ENCODE results near the gene FAM124B. TPM values are rescaled to one million over a fixed set of nuclear protein-coding genes. Genes with fewer than 3 reads are reported as not detected.
A peak's percentile ranks its signal among the peaks of the same experiment; 100 is the strongest.

Gene FAM124B
- polyA plus RNA-seq, 3 donors, result 1.8 to 2.1 (median 2.0) TPM

DNA sequence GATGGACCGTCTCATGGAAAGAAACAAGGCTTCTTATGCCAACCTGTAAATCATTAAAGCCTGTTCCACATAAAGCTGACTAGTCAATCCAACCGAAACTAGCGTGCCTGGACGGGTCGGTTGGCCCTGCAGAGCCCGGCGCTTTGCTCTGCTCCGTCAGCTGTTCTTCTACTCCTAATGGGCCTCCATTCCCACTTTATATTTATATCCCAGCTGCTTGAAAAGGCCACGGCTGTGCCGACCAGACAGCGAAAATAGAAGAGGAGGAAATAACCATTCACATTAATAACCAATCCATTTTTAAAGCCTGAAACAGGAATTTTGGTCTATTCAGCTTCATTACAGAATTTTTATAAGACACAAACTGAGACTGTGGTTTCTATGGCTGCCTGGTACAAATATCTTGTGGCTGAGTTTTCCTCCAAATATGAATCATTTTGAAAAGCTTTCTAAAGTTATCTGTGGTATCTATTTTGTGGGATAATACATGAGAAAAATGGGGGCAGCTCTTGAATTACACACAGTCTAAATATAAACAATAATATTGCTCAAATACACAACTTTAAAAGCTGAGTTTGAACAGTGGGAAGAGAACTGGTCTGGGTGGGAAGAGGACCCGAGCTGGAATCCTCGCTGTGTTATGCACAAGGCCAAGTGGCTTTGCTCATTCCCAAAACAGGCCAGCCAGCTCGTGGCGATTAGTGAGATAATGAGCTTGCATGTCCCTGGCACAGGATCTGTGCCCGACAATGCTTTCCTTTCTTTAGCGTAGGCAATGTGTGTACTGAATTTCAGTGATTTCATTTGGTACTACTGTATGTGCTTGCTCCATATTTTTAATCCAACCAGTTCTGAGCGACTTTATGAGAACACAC is 10.5 kb upstream of the FAM124B start:
- no peak overlapping the region for H2AFZ ChIP-seq (ENCODE audit: insufficient read depth, low read depth, low read length, poor library complexity, severe bottlenecking)
- no peaks in the 10 kb centered on the region for H3K79me2 ChIP-seq (ENCODE audit: insufficient read depth, low read length)
- H3K36me3 ChIP-seq (replicated peaks in 1 of 2; ENCODE audit: control insufficient read depth in 1 of 2, insufficient read depth in 2 of 2, low read length in 2 of 2), result no peaks in the 10 kb centered on the region
- Mint-ChIP-seq H3K4me1 (no peaks in the 10 kb centered on the region), H3K27ac (no peak overlapping the region), H3K36me3 (no peaks in the 10 kb centered on the region), H3K4me3 (no peak overlapping the region), H3K27me3 (ENCODE audit: low read depth in 3 of 3) (peaks cover 0 to 6% (median 3%) of the 10 kb centered on the region in 3 donors), H3K9me3 (no peaks in the 10 kb centered on the region)
- no peak overlapping the region for H3K4me3 ChIP-seq (replicated peaks in 1 of 3; ENCODE audit: low read depth in 2 of 3, low read length in 3 of 3)
- no peaks in the 10 kb centered on the region for H3K27me3 ChIP-seq (ENCODE audit: control insufficient read depth in 2 of 2, insufficient read depth in 2 of 2, low read length in 2 of 2)
- peaks cover 2 to 4% of the 10 kb centered on the region in 2 donors for H3K4me1 ChIP-seq (ENCODE audit: control insufficient read depth in 1 of 2, insufficient read depth in 2 of 2, low read length in 2 of 2)
- no peaks in the 10 kb centered on the region for H4K20me1 ChIP-seq (ENCODE audit: insufficient read depth, low read length)
- no peaks in the 10 kb centered on the region for H3K9me3 ChIP-seq (replicated peaks in 1 of 2; ENCODE audit: control insufficient read depth in 1 of 2, insufficient read depth in 1 of 2, low read length in 2 of 2)
- no peak overlapping the region for H3K27ac ChIP-seq (ENCODE audit: low read depth in 1 of 2, low read length in 2 of 2)
- H3K9ac ChIP-seq (ENCODE audit: insufficient read depth, low read length, poor library complexity, severe bottlenecking), result no peak overlapping the region
- no peak for DNase-seq
- no peak overlapping the region for H3K4me2 ChIP-seq (replicated peaks; ENCODE audit: extremely low read depth, low read length, poor library complexity, severe bottlenecking)
- no peak for TF ChIP-seq CTCF (IDR thresholded peaks at IDR 0.05)
- intact Hi-C loops (cut with micrococcal nuclease), result no loop called here
- 97% methylated on average over 10 of the region's 18 CpGs for WGBS (ENCODE audit: insufficient coverage)

DNA sequence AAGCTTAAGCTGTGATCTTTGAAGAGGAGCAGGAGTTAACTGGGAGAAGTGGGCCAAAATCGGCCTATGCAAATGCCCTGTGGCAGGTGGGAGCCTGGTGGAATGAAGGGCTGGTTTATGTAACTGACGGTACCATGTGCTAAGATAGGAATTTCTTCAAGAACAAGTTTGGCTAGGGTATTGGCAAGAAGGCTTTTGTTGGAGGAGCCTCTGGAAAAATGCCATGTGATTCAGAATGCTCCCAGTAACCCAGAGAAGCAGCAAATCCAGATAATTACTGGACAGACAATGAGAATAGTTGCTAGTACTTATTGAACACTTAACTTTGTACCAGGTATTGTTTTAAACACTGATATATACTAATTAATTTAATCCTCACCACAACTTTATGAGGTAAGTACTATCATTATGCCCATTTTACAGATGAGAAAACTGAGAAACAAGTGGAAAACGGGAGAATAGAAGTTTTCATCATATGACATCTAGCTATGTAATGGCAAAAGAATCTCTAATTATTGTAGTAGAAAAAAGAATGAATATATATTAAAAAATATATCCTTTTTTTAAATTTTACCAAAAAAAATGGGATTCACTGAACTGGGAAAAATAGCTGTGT is 9.1 kb upstream of the FAM124B start:
- Histone ChIP-seq H3K79me2 (ENCODE audit: insufficient read depth, low read length) (no peaks in the 10 kb centered on the region), H3K36me3 (replicated peaks in 1 of 2; ENCODE audit: control insufficient read depth in 1 of 2, insufficient read depth in 2 of 2, low read length in 2 of 2) (no peaks in the 10 kb centered on the region), H3K27me3 (ENCODE audit: control insufficient read depth in 2 of 2, insufficient read depth in 2 of 2, low read length in 2 of 2) (no peaks in the 10 kb centered on the region), H3K4me2 (replicated peaks; ENCODE audit: extremely low read depth, low read length, poor library complexity, severe bottlenecking) (no peak overlapping the region), H2AFZ (ENCODE audit: insufficient read depth, low read depth, low read length, poor library complexity, severe bottlenecking) (no peak overlapping the region), H3K4me3 (replicated peaks in 1 of 3; ENCODE audit: low read depth in 2 of 3, low read length in 3 of 3) (no peak overlapping the region), H3K4me1 (ENCODE audit: control insufficient read depth in 1 of 2, insufficient read depth in 2 of 2, low read length in 2 of 2) (peaks cover 15 to 17% of the 10 kb centered on the region in 2 donors), H3K9me3 (replicated peaks in 1 of 2; ENCODE audit: control insufficient read depth in 1 of 2, insufficient read depth in 1 of 2, low read length in 2 of 2) (no peaks in the 10 kb centered on the region), H4K20me1 (ENCODE audit: insufficient read depth, low read length) (no peaks in the 10 kb centered on the region), H3K27ac (ENCODE audit: low read depth in 1 of 2, low read length in 2 of 2) (no peak overlapping the region), H3K9ac (ENCODE audit: insufficient read depth, low read length, poor library complexity, severe bottlenecking) (no peak overlapping the region)
- H3K4me3 Mint-ChIP-seq, result no peak overlapping the region
- peak overlapping the region in 1 of 7 donors; percentile 86 for H3K27ac Mint-ChIP-seq
- no CpG with 5 or more reads among the region's 3 CpGs for WGBS (ENCODE audit: insufficient coverage)
- peaks cover 0 to 2% (median 0%) of the 10 kb centered on the region in 7 donors for H3K9me3 Mint-ChIP-seq
- TF ChIP-seq CTCF (IDR thresholded peaks at IDR 0.05), result no peak
- peaks cover 0 to 3% (median 3%) of the 10 kb centered on the region in 3 donors for H3K27me3 Mint-ChIP-seq (ENCODE audit: low read depth in 3 of 3)
- no peaks in the 10 kb centered on the region for H3K36me3 Mint-ChIP-seq
- intact Hi-C loops (cut with micrococcal nuclease), result no loop called here
- H3K4me1 Mint-ChIP-seq, result no peaks in the 10 kb centered on the region
- no peak for DNase-seq
